SH-SY5Y (cell line): ENCODE results near the gene KIF5C.

ENCODE experiments used
- GATA2 ChIP-seq: IDR thresholded peaks from 2 replicates; pipeline ENCODE4 v1.6.1; 2011; ENCODE audit warnings: mild to moderate bottlenecking, low read depth, low read length
- GATA3 ChIP-seq: IDR thresholded peaks from 2 replicates; pipeline ENCODE4 v1.6.1; 2011; ENCODE audit warnings: low read depth, mild to moderate bottlenecking, low read length, moderate library complexity

DNA sequence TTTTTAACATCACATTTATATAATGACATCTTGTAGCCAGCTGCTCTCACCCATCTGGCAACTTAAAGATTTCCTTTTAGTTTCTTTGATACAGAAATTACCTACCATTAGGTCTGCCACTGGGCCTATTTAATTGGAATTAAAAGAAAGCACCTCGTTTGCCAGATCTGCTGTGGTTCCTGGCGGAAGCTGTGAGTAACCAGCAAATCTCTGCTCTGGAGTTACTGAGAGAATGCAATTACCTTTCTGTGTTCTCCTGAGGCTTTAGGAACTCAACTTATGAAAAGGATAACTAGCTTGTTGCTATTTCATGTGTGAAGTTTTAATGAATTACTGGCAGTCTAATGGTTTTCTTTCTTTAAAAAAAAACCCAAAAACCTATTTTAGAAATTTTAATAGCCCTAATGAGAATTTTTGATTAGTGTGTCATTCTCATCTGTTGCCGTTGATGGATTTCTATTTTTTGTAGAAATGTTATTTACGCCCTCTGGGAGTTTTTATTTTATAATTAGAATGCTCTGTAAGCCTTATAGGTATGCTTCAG lies 93.8 kb downstream of the KIF5C start:
- TF ChIP-seq GATA2 (no peak), GATA3 (no peak)
